ENCODE results near the gene OSBPL9.
A peak's percentile ranks its signal among the peaks of the same experiment; 100 is the strongest.

The OSBPL9 gene

DNA sequence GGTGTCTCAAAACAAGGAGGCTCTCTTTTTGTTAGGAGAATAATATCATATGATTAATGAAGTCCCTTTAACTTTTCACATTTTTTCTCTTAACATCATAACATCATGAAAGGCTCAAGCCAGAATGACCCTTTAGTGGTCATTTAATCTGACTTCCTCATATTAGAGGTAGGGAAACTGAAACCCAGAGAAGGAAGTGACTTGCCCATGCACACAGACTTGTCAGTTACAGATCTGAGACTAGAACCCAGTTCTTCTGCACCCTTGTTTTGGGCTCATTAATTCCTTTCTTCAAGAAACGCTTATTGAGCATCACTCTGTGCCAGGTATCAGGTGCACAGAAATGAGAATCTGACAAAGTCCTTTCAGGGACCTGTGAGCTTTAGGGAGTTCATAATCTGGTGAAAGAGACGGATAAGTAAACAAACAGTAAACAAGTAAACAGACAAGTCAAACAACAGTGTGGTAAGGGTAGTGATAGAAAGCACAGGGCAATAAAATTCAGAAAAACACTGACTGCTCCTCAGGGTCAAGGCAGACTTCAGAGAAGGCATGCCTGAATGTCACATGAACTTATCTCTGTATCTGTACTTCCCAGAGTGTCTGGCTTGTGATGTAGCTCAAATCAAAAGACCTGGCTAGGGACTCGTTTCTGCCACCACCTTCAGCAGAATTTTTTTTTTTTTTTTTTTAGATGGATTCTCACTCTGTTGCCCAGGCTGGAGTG is 38.3 kb upstream of the OSBPL9 start:
- H3K4me1 ChIP-seq (ENCODE audit: control insufficient read depth in 1 of 2, insufficient read depth in 1 of 2, low read depth in 1 of 2, low read length in 1 of 2): peaks cover 15 to 27% of the 10 kb centered on the region in 2 experiments
- no peaks in the 10 kb centered on the region for H3K27me3 ChIP-seq
- H3K36me3 ChIP-seq: no peaks in the 10 kb centered on the region
- H3K27ac ChIP-seq: peak overlapping the region; percentile 89
- H3K9me3 ChIP-seq: no peaks in the 10 kb centered on the region
- TF ChIP-seq, protein P1, sequence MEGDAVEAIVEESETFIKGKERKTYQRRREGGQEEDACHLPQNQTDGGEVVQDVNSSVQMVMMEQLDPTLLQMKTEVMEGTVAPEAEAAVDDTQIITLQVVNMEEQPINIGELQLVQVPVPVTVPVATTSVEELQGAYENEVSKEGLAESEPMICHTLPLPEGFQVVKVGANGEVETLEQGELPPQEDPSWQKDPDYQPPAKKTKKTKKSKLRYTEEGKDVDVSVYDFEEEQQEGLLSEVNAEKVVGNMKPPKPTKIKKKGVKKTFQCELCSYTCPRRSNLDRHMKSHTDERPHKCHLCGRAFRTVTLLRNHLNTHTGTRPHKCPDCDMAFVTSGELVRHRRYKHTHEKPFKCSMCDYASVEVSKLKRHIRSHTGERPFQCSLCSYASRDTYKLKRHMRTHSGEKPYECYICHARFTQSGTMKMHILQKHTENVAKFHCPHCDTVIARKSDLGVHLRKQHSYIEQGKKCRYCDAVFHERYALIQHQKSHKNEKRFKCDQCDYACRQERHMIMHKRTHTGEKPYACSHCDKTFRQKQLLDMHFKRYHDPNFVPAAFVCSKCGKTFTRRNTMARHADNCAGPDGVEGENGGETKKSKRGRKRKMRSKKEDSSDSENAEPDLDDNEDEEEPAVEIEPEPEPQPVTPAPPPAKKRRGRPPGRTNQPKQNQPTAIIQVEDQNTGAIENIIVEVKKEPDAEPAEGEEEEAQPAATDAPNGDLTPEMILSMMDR (IDR thresholded peaks at IDR 0.05): no peak
- peak overlapping the region in 1 of 2 experiments; percentile 29 for H3K4me3 ChIP-seq (ENCODE audit: low read depth in 1 of 2, low read length in 1 of 2)

DNA sequence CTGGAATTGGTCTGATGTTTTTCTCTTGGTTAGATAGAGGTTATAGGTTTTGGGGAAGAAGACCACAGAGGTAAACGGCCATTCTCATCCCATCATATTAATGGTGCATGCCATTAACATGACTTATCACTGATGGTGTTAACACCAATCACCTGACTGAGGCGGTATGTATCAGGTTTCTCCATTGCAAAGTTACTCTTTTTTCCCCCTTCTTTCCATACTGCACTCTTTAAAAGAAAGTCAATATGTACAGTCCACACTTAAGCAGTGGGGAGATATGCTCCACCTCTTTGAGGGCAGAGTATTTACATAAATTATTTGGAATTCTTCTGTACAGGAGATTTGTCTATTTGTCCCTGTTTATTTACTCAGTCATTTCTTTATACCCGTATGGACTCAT is 35.7 kb upstream of the OSBPL9 start:
- H3K36me3 ChIP-seq: no peaks in the 10 kb centered on the region
- H3K27me3 ChIP-seq: no peaks in the 10 kb centered on the region
- H3K27ac ChIP-seq: no peak overlapping the region
- no peaks in the 10 kb centered on the region for H3K9me3 ChIP-seq
- H3K4me1 ChIP-seq (ENCODE audit: control insufficient read depth in 1 of 2, insufficient read depth in 1 of 2, low read depth in 1 of 2, low read length in 1 of 2): peaks cover 15 to 27% of the 10 kb centered on the region in 2 experiments
- TF ChIP-seq, protein P1 (IDR thresholded peaks at IDR 0.05): no peak
- no peak overlapping the region for H3K4me3 ChIP-seq (ENCODE audit: low read depth in 1 of 2, low read length in 1 of 2)

DNA sequence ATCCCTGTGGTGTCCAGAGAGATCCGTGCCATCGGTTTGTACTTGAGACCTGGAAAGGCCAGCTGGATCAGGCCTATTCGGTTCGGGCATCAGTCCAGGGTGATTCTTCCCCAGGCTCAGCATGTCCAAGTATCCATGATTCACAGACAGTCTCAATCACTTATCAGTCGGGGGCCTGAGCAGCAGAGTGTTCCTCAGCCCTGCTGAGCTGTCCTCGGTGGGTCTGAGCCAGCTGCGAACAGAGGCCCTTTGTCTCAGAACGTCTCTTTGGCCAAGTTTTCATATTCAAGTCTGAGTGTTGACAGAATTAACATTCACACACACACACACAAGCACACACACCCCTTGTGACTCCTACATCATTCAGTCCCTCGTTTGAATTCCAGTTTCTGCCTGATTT is 33.4 kb upstream of the OSBPL9 start:
- no peaks in the 10 kb centered on the region for H3K36me3 ChIP-seq
- H3K4me3 ChIP-seq (ENCODE audit: low read depth in 1 of 2, low read length in 1 of 2): no peak overlapping the region
- no peaks in the 10 kb centered on the region for H3K9me3 ChIP-seq
- TF ChIP-seq, protein P1 (IDR thresholded peaks at IDR 0.05): no peak
- H3K4me1 ChIP-seq (ENCODE audit: control insufficient read depth in 1 of 2, insufficient read depth in 1 of 2, low read depth in 1 of 2, low read length in 1 of 2): peaks cover 5 to 7% of the 10 kb centered on the region in 2 experiments
- no peak overlapping the region for H3K27ac ChIP-seq
- no peaks in the 10 kb centered on the region for H3K27me3 ChIP-seq

- H3K9me3 ChIP-seq: no peaks in the 10 kb centered on the region
- peaks cover under 1 to 2% of the 10 kb centered on the region in 2 experiments for H3K4me1 ChIP-seq (ENCODE audit: control insufficient read depth in 1 of 2, insufficient read depth in 1 of 2, low read depth in 1 of 2, low read length in 1 of 2)
- H3K27me3 ChIP-seq: no peaks in the 10 kb centered on the region
- H3K4me3 ChIP-seq (ENCODE audit: low read depth in 1 of 2, low read length in 1 of 2): no peak overlapping the region
- TF ChIP-seq, protein P1 (IDR thresholded peaks at IDR 0.05): no peak
- no peak overlapping the region for H3K27ac ChIP-seq
- no peaks in the 10 kb centered on the region for H3K36me3 ChIP-seq
Observed at GRCh38 chr1:51584021-51584420, 32.9 kb upstream of the OSBPL9 start.

GRCh38 chr1:51592711-51593110 is 24.2 kb upstream of the OSBPL9 start:
- no peak overlapping the region for H3K4me3 ChIP-seq (ENCODE audit: low read depth in 1 of 2, low read length in 1 of 2)
- no peak overlapping the region for H3K27ac ChIP-seq
- H3K9me3 ChIP-seq: no peaks in the 10 kb centered on the region
- H3K4me1 ChIP-seq (ENCODE audit: control insufficient read depth in 1 of 2, insufficient read depth in 1 of 2, low read depth in 1 of 2, low read length in 1 of 2): no peaks in the 10 kb centered on the region
- no peaks in the 10 kb centered on the region for H3K36me3 ChIP-seq
- H3K27me3 ChIP-seq: no peaks in the 10 kb centered on the region
- TF ChIP-seq, protein P1 (IDR thresholded peaks at IDR 0.05): no peak
